Stimulated activated CD8-positive, alpha-beta memory T cell treated with anti-CD3 and anti-CD28 coated beads, Interleukin-7, amount 100 ng/mL, for 48 hours (primary cell): ENCODE measurements around the gene PTPRU.
"Not testable (repeated sequence)": the region's sequence is repeated elsewhere in the genome, so short reads cannot be mapped to it uniquely, and the experiment has no call there.

Source experiments
- DNase-seq, 2 donors: peaks; one replicate each; pipeline ENCODE4 v3.0.0-alpha.2; 2020; ENCODE audit warnings: low read depth in 1 of 2; ENCODE audit errors: extremely low read depth in 1 of 2

The PTPRU gene

GRCh38 chr1:29221296-29221695 lies 15.0 kb upstream of the PTPRU start:
- DNase-seq, result no peak

- DNase-seq, result not testable (repeated sequence)
Observed at GRCh38 chr1:29222260-29222659, 14.1 kb upstream of the PTPRU start.

GRCh38 chr1:29222686-29223085 lies 13.6 kb upstream of the PTPRU start:
- DNase-seq, result no peak

GRCh38 chr1:29223521-29223920 lies 12.8 kb upstream of the PTPRU start:
- DNase-seq, result no peak

GRCh38 chr1:29224356-29224837 lies 11.9 kb upstream of the PTPRU start:
- DNase-seq, result no peak

GRCh38 chr1:29225361-29225760 lies 11.0 kb upstream of the PTPRU start:
- no peak for DNase-seq

- no peak for DNase-seq
Observed at GRCh38 chr1:29227511-29227910, 8.8 kb upstream of the PTPRU start.

GRCh38 chr1:29230204-29230552 lies 6.1 kb upstream of the PTPRU start:
- DNase-seq, result no peak

- DNase-seq, result peak; percentile 90 to 95
Observed at GRCh38 chr1:29230553-29231378, 5.6 kb upstream of the PTPRU start, which contains the start of gene MECR. Gene MECR (minus strand): TSS chr1:29230934. CDS start chr1:29230906, 28 bp downstream.

GRCh38 chr1:29232387-29232786 lies 3.9 kb upstream of the PTPRU start:
- DNase-seq, result no peak

GRCh38 chr1:29233693-29234092 lies 2.6 kb upstream of the PTPRU start:
- DNase-seq, result no peak

- no peak for DNase-seq
Observed at GRCh38 chr1:29234471-29234870, 1.9 kb upstream of the PTPRU start.

- DNase-seq, result not testable (repeated sequence)
Observed at GRCh38 chr1:29234881-29235280, 1.4 kb upstream of the PTPRU start.

- no peak for DNase-seq
Observed at GRCh38 chr1:29236712-29237128, 398 bp downstream of the PTPRU start.

GRCh38 chr1:29237129-29237821 lies 953 bp downstream of the PTPRU start:
- no peak for DNase-seq

- DNase-seq, result no peak
Observed at GRCh38 chr1:29237852-29238619, 1.7 kb downstream of the PTPRU start.

GRCh38 chr1:29238620-29239002 lies 2.3 kb downstream of the PTPRU start:
- no peak for DNase-seq

GRCh38 chr1:29239142-29239541 lies 2.8 kb downstream of the PTPRU start:
- DNase-seq, result no peak

- no peak for DNase-seq
Observed at GRCh38 chr1:29240400-29240837, 4.1 kb downstream of the PTPRU start.

- no peak for DNase-seq
Observed at GRCh38 chr1:29240986-29241385, 4.7 kb downstream of the PTPRU start.
